ENCODE results near the gene SMC2. TPM values are rescaled to one million over a fixed set of nuclear protein-coding genes. Genes with fewer than 3 reads are reported as not detected.

The SMC2 gene
- total RNA-seq, 4 donors from 2014 or later = 4.7 to 15.7 (median 5.4) TPM

DNA sequence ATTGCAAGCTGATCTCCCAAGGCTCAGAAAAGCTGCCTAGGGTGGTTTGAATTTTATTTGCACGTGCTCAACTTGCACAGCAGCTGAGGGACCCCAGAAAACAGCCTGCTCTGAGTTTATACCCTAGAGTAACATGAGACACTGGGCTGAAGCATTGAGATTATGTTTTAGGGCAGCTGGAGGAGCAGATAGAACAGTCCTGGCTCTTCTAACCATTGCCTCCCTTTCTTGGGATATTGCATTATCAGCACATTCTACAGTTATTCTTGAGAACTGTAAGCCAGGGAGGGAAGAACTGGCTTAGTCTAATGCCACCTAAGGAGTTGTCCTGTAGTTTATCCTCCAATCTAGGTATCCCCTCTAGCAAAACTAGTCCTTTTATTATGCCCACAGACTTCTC is 10.3 kb downstream of the SMC2 start:
- H3K9me3 ChIP-seq = no peaks in the 10 kb centered on the region
- H3K4me1 ChIP-seq = no peaks in the 10 kb centered on the region
- no peaks in the 10 kb centered on the region for H3K27me3 ChIP-seq
- H3K27ac ChIP-seq = no peak overlapping the region
- DNase-seq = no peak
- TF ChIP-seq, protein P1, sequence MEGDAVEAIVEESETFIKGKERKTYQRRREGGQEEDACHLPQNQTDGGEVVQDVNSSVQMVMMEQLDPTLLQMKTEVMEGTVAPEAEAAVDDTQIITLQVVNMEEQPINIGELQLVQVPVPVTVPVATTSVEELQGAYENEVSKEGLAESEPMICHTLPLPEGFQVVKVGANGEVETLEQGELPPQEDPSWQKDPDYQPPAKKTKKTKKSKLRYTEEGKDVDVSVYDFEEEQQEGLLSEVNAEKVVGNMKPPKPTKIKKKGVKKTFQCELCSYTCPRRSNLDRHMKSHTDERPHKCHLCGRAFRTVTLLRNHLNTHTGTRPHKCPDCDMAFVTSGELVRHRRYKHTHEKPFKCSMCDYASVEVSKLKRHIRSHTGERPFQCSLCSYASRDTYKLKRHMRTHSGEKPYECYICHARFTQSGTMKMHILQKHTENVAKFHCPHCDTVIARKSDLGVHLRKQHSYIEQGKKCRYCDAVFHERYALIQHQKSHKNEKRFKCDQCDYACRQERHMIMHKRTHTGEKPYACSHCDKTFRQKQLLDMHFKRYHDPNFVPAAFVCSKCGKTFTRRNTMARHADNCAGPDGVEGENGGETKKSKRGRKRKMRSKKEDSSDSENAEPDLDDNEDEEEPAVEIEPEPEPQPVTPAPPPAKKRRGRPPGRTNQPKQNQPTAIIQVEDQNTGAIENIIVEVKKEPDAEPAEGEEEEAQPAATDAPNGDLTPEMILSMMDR (IDR thresholded peaks at IDR 0.05) = no peak
- no peak for TF ChIP-seq POLR2A (IDR thresholded peaks at IDR 0.05)
- H3K36me3 ChIP-seq = peaks cover 0 to 44% (median 0%) of the 10 kb centered on the region in 3 donors
- H3K4me3 ChIP-seq = no peak overlapping the region

DNA sequence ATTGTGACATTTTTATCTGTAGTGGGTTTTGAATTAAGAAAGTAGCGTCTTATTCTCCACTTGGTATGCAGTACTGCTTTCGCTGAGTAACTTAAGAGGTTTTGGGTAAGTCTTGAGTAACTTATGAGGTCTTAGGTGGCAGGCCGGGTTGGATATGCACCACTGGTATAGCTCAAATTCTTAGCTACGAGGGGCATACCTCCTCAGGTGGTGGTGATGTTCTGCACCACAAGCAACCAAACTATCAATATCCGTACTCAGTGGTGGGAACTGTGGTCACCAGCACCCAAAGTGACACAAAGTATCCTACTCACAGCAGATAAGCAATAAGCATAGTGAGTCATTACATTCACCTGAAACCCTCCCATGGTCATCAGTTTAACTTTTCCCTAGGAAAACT is 13.7 kb downstream of the SMC2 start:
- Histone ChIP-seq H3K27ac (no peak overlapping the region), H3K36me3 (peaks cover 0 to 27% (median 0%) of the 10 kb centered on the region in 3 donors), H3K4me1 (no peaks in the 10 kb centered on the region), H3K9me3 (no peaks in the 10 kb centered on the region), H3K4me3 (no peak overlapping the region), H3K27me3 (no peaks in the 10 kb centered on the region)
- DNase-seq = no peak
- TF ChIP-seq POLR2A (IDR thresholded peaks at IDR 0.05) = no peak
- TF ChIP-seq, protein P1 (IDR thresholded peaks at IDR 0.05) = no peak

DNA sequence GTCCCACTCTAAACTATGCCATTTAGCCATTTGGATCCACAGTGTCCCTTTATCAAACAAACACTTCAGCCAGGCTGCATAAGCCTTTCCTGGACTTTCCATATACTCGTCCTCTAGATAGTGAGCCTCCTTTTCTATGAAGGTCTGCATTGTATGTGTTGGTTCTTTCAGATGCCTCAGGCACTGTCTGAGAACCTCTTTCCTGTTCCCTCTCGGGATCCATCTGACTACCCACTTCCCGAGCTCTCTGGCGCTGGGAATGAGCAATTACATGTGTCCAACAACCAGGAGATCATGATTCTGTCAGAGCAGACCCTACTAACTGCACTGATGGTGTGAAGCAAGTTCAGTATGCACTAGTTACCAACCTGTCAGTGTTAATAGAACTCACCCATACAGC is 14.2 kb downstream of the SMC2 start:
- Histone ChIP-seq H3K36me3 (peaks cover 0 to 22% (median 0%) of the 10 kb centered on the region in 3 donors), H3K9me3 (no peaks in the 10 kb centered on the region), H3K27ac (no peak overlapping the region), H3K4me3 (no peak overlapping the region), H3K4me1 (no peaks in the 10 kb centered on the region), H3K27me3 (no peaks in the 10 kb centered on the region)
- DNase-seq = no peak
- TF ChIP-seq, protein P1 (IDR thresholded peaks at IDR 0.05) = no peak
- no peak for TF ChIP-seq POLR2A (IDR thresholded peaks at IDR 0.05)

DNA sequence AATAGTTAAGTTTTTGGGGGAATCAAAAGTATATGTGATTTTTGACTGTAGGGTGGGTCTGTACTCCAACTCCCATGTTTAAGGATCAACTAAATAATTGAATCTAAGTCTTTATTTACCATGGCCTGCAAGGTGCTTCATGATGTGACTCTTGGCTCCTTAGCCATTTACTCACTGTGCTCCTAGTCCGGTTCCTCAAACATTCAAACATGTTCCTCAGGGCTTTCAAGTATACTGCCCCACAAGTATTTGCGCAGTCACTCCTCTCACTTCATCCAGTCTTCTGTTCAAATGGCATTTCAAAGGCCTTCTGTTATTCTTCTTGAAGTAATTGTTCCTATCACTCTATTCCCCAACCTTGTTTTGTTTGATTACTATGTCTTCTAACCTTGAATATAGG is 16.4 kb downstream of the SMC2 start:
- H3K27ac ChIP-seq = no peak overlapping the region
- no peaks in the 10 kb centered on the region for H3K27me3 ChIP-seq
- H3K4me3 ChIP-seq = no peak overlapping the region
- no peaks in the 10 kb centered on the region for H3K4me1 ChIP-seq
- TF ChIP-seq, protein P1 (IDR thresholded peaks at IDR 0.05) = no peak
- TF ChIP-seq POLR2A (IDR thresholded peaks at IDR 0.05) = no peak
- H3K36me3 ChIP-seq = peaks cover 0 to 13% (median 0%) of the 10 kb centered on the region in 3 donors
- no peaks in the 10 kb centered on the region for H3K9me3 ChIP-seq
- DNase-seq = no peak

DNA sequence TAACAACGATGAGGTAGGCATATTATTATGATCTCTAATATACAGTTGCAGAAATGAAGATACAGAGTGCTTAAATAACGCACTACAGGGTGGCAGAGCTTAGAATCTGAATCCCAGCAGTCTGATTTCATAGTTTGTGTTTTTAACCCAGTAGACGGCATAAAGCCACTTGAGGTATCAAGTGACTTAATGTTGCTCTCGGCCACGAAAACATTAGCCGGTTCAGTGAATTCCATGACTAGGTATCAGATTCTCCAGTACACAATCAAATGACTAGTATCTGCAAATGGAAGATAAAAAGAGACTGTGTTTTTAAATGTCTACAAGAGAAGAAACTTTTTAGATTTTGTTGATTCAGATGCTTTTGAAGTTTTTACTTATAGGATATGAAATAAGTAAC is 24.8 kb downstream of the SMC2 start:
- TF ChIP-seq, protein P1 (IDR thresholded peaks at IDR 0.05) = no peak
- TF ChIP-seq POLR2A (IDR thresholded peaks at IDR 0.05) = no peak
- H3K27me3 ChIP-seq = no peaks in the 10 kb centered on the region
- peaks cover 0 to 38% (median 0%) of the 10 kb centered on the region in 3 donors for H3K36me3 ChIP-seq
- H3K9me3 ChIP-seq = no peaks in the 10 kb centered on the region
- H3K4me3 ChIP-seq = no peak overlapping the region
- H3K4me1 ChIP-seq = no peaks in the 10 kb centered on the region
- H3K27ac ChIP-seq = no peak overlapping the region
- DNase-seq = no peak

DNA sequence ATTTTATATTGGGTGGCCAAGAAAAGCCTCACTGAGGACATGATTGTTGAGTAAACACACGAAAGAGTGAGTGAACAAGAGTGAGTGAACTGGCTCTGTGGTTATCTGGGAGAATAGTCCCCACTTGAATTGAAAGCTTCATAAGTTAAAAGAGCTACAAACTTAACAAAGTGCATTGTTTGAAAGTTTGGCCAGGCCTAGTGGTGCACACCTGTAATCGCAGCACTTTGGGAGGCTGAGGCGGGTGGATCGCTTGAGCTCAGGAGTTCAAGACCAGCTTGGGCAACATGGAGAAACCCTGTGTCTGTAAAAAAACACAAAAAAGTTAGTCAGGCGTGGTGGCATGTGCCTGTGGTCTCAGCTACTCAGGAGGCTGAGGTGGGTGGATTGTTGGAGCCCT is 26.9 kb downstream of the SMC2 start:
- Histone ChIP-seq H3K36me3 (peaks cover 0 to 38% (median 0%) of the 10 kb centered on the region in 3 donors), H3K27me3 (no peaks in the 10 kb centered on the region), H3K4me3 (no peak overlapping the region), H3K9me3 (no peaks in the 10 kb centered on the region), H3K27ac (no peak overlapping the region), H3K4me1 (no peaks in the 10 kb centered on the region)
- no peak for DNase-seq
- TF ChIP-seq, protein P1 (IDR thresholded peaks at IDR 0.05) = no peak
- TF ChIP-seq POLR2A (IDR thresholded peaks at IDR 0.05) = no peak

Measured in Peyer's patch (tissue), 4 donors.